Transverse colon (tissue), 4 donors: ENCODE measurements around the gene RRBP1. TPM values are rescaled to one million over a fixed set of nuclear protein-coding genes. Genes with fewer than 3 reads are reported as not detected.

Experiments
- DNase-seq: peaks from one replicate; pipeline ENCODE4 v3.0.0-alpha.2; 2019
- H3K27ac ChIP-seq, 4 donors: fragments of 200-600 bp; sonication (generic); 2 replicates each; pipeline ENCODE4 v1.5.1; 2016 to 2018; ENCODE audit warnings: inconsistent platforms in 4 of 4
- H3K27me3 ChIP-seq: fragments of 200-600 bp; sonication (generic); 2 replicates; pipeline ENCODE4 v1.5.1; 2017; ENCODE audit warnings: inconsistent platforms
- H3K36me3 ChIP-seq, 4 donors: fragments of 200-600 bp; sonication (generic); 2 replicates each; pipeline ENCODE4 v1.5.1; 2017 to 2019; ENCODE audit warnings: inconsistent platforms in 4 of 4
- H3K4me1 ChIP-seq, 4 donors: fragments of 200-600 bp; sonication (generic); 2 replicates each; pipeline ENCODE4 v1.5.1; 2017 to 2020; ENCODE audit warnings: inconsistent platforms in 4 of 4
- H3K4me3 ChIP-seq, 4 donors: fragments of 200-600 bp; sonication (generic); 1 replicate in 1 of 4; 2 replicates in 3 of 4; pipeline versions ENCODE4 v1.5.1 to v1.6.1; 2017 to 2019; ENCODE audit warnings: inconsistent platforms in 4 of 4
- H3K9me3 ChIP-seq, 2 donors: fragments of 200-600 bp; sonication (generic); 2 replicates each; pipeline ENCODE4 v1.5.1; 2017 to 2019; ENCODE audit warnings: inconsistent platforms in 2 of 2
- CTCF ChIP-seq, 5 experiments: fragments of 200-600 bp in 3 of 5; fragments of 450-650 bp in 2 of 5; sonication (generic) in 3 of 5; IDR thresholded peaks; 1 replicate in 2 of 5; 2 replicates in 3 of 5; pipeline ENCODE4 v1.5.1; 2016 to 2017; ENCODE audit warnings: antibody characterized with exemption in 5 of 5, inconsistent platforms in 3 of 5, mild to moderate bottlenecking in 2 of 5, moderate library complexity in 1 of 5
- EP300 ChIP-seq: sonication (generic); formaldehyde crosslinking; IDR thresholded peaks from one replicate; pipeline ENCODE4 v1.6.1; 2017; ENCODE audit warnings: antibody characterized with exemption, low read depth
- POLR2A ChIP-seq: fragments of 450-650 bp; IDR thresholded peaks from one replicate; pipeline ENCODE4 v1.6.1; 2016; ENCODE audit warnings: antibody characterized with exemption, mild to moderate bottlenecking, moderate library complexity
- POLR2AphosphoS5 ChIP-seq, 3 donors: sonication (generic); formaldehyde crosslinking; IDR thresholded peaks; one replicate each; pipeline ENCODE4 v1.6.1; 2016; ENCODE audit warnings: antibody characterized with exemption in 3 of 3
- whole genome bisulfite sequencing, 2 donors: methylation state at CpG; one replicate each; pipeline ENCODE4 v1.1.5; 2018; ENCODE audit warnings: low coverage in 1 of 2; 5-methylcytosine and 5-hydroxymethylcytosine counted together
- in situ Hi-C, 4 donors: fragments of 200-750 bp; cut with MboI; loops; one replicate each; pipeline versions ENCODE4 v1.15.0 to v1.15.1; 2017; ENCODE audit warnings: low sequenced_read_pairs in 3 of 4, low pct_ligation_motif_present in 1 of 4, low pct_unique_long_range_greater_than_20kb in 1 of 4
- intact Hi-C: fragments of 100-400 bp; cut with DNase I; formaldehyde crosslinking; loops from one replicate; pipeline ENCODE4 v1.15.1; 2023; ENCODE audit warnings: low total_unique reads
- total RNA-seq, 4 donors: library from RNA; depleted of rRNA; stranded (reverse); fragments of >200 nt; gene quantifications; one replicate each; pipeline ENCODE4 v1.1.0, GENCODE V29; 2016

The RRBP1 gene
- total RNA-seq, 4 donors from 2014 or later: 219 to 403 (median 288) TPM

DNA sequence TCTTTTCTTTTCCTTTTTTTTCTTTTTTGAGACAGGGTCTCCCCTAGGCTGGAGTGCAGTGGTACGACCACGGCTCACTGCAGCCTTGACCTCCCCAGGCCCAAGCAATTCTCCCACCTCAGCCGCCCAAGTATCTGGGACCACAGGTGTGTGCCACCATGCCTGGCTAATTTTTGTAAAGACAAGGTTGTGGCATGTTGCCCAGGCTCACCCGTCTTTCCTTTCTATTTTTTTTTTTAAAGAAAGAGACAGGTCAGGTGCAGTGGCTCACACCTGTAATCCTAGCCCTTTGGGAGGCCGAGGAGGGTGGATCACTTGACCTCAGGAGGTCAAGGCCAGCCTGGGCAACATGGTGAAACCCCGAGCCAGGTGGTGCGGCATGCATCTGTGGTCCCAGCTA lies 34.3 kb upstream of the RRBP1 start:
- Histone ChIP-seq H3K9me3 (no peaks in the 10 kb centered on the region), H3K27me3 (no peaks in the 10 kb centered on the region), H3K4me3 (no peak overlapping the region), H3K4me1 (peaks cover 0 to 4% (median 2%) of the 10 kb centered on the region in 4 donors), H3K36me3 (no peaks in the 10 kb centered on the region), H3K27ac (no peak overlapping the region)
- TF ChIP-seq POLR2AphosphoS5 (IDR thresholded peaks at IDR 0.05) (no peak), POLR2A (no peak), CTCF (IDR thresholded peaks at IDR 0.05) (no peak), EP300 (no peak)
- intact Hi-C loops (no loop called here), in situ Hi-C loops (no loop called here)
- no peak for DNase-seq
- 74 to 87% methylated on average over 6 to 7 of the region's 7 CpGs for WGBS, 2 donors

GRCh38 chr20:17715075-17715474 lies 33.0 kb upstream of the RRBP1 start:
- intact Hi-C loops: no loop called here

DNA sequence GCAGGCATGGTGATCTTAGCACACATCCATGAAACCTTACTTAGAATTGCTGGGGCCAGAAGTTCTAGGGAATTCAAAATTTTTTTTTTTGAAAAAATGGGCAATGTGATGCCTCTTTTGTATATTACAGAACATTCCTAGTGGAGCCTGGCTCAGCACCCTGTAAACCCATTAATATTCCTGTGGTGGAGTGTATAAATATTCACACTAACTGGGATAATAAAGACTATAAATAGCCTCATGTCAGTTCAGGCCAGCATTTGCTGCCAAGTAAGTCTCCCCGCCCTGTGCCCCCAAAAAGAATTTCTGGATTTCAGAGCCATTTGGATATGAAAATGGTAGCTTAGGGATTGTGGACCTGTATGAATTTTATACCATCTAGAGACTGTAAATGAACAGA lies 32.6 kb upstream of the RRBP1 start:
- Histone ChIP-seq H3K27ac (no peak overlapping the region), H3K9me3 (no peaks in the 10 kb centered on the region), H3K4me1 (peaks cover 10 to 18% (median 13%) of the 10 kb centered on the region in 4 donors), H3K36me3 (no peaks in the 10 kb centered on the region), H3K4me3 (no peak overlapping the region), H3K27me3 (no peaks in the 10 kb centered on the region)
- intact Hi-C loops: no loop called here
- 56 to 78% methylated on average over 1 of the region's 1 CpG for WGBS, 2 donors
- TF ChIP-seq POLR2A: no peak
- TF ChIP-seq EP300: no peak
- TF ChIP-seq CTCF (IDR thresholded peaks at IDR 0.05): no peak
- no peak for TF ChIP-seq POLR2AphosphoS5 (IDR thresholded peaks at IDR 0.05)
- no peak for DNase-seq
- in situ Hi-C loops: no loop called here

More at GRCh38 chr20:17715075-17715474, 33.0 kb upstream of the RRBP1 start:
- no peaks in the 10 kb centered on the region for H3K36me3 ChIP-seq
- peaks cover 10 to 15% (median 13%) of the 10 kb centered on the region in 4 donors for H3K4me1 ChIP-seq
- TF ChIP-seq CTCF (IDR thresholded peaks at IDR 0.05): no peak
- TF ChIP-seq EP300: no peak
- TF ChIP-seq POLR2A: no peak
- no peak for TF ChIP-seq POLR2AphosphoS5 (IDR thresholded peaks at IDR 0.05)
- H3K9me3 ChIP-seq: no peaks in the 10 kb centered on the region
- no peak overlapping the region for H3K27ac ChIP-seq
- 60 to 83% methylated on average over 1 to 5 of the region's 5 CpGs for WGBS, 2 donors
- DNase-seq: no peak
- no peak overlapping the region for H3K4me3 ChIP-seq
- in situ Hi-C loops: no loop called here
- no peaks in the 10 kb centered on the region for H3K27me3 ChIP-seq

GRCh38 chr20:17712708-17713107 lies 30.7 kb upstream of the RRBP1 start:
- 76% methylated on average over 6 of the region's 6 CpGs; no CpG with 5 or more reads in 1 of the 2 donors for WGBS, 2 donors
- Histone ChIP-seq H3K4me1 (peaks cover 12 to 18% (median 14%) of the 10 kb centered on the region in 4 donors), H3K27ac (no peak overlapping the region), H3K27me3 (no peaks in the 10 kb centered on the region), H3K4me3 (no peak overlapping the region), H3K36me3 (no peaks in the 10 kb centered on the region), H3K9me3 (no peaks in the 10 kb centered on the region)
- intact Hi-C loops (no loop called here), in situ Hi-C loops (no loop called here)
- TF ChIP-seq EP300 (no peak), POLR2AphosphoS5 (IDR thresholded peaks at IDR 0.05) (no peak), CTCF (IDR thresholded peaks at IDR 0.05) (no peak), POLR2A (no peak)
- DNase-seq: no peak
